ENCODE measurements around the gene TCOF1.
"Not testable (repeated sequence)": the region's sequence is repeated elsewhere in the genome, so short reads cannot be mapped to it uniquely, and the experiment has no call there.

The TCOF1 gene

DNA sequence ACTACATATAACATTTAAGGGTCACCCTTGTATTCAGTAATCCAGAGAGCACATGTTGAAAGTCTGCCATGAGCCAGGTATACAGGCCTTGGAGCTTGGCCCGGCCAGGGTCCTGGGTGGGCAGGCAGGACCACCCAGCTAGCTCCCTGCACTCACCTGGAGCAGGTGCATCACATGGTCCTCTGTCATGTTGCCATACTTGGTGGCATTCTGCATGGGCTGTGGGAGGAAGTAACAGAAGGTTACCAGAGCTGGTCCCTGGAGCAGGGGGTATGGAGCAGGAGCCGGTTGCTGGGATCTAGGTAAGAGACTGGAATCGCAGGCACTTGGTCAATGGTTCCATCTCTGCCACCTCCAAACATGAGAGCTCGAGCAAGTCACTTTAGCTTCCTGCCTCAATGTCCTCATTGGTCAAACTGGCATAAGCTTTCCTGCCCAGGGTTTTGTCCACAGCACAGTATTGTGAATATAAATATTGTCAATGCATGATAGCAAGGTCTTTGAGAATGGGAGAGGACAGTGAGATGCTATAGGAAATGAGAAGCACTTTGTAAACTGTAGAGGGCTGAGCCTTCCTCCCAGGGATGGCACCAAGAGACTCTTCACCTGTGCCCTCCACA lies 48.7 kb downstream of the TCOF1 start:
- no peak for DNase-seq

DNA sequence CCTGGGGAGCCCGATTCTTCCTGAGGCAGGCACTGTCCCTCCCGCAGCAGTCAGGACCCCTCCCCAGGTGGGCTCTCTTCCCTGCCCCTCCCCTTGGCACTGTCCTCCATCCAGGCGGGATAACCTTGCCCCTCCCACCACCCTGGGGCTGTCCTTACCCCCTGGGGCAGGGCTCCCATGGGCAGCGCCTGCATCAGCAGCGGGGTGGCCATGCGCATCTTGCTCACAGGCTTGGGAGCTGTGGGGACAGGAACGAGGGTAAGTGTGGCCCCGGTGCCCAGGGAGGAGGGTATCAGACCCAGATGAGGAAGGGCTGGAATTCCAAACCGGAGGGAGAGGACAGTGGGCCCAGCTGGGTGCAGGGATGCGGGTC lies 49.2 kb downstream of the TCOF1 start:
- DNase-seq, result no peak

DNA sequence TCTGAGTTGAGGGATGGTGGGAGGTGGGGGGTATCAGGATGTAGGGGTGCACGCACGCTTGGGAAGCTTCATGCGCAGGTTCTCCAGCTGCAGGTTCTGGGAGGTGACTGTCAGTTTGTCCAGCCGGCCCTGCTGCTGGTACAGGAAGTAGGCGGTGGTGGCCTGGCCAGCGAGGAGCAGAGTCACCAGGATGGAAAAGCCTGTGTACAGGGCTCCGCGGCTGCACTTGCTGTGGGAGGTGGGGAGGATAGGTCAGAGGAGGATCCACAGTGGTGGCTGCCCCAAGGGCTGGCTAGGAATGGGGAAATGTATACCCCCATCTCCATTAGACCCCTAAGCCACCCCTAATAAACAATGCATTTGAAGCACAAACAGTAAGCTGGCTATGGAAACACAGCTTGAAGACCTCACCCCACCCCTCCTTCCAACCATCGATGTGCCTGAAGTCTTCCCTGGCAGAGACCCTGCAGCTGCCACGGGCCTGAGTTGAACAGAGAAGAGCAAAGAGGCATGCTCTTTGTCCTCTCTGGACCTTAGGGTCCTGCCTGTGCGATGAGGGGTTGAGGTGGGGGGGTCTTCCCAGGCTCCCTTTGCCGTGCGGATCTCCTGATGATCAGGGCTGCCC lies 49.7 kb downstream of the TCOF1 start:
- no peak for DNase-seq

DNA sequence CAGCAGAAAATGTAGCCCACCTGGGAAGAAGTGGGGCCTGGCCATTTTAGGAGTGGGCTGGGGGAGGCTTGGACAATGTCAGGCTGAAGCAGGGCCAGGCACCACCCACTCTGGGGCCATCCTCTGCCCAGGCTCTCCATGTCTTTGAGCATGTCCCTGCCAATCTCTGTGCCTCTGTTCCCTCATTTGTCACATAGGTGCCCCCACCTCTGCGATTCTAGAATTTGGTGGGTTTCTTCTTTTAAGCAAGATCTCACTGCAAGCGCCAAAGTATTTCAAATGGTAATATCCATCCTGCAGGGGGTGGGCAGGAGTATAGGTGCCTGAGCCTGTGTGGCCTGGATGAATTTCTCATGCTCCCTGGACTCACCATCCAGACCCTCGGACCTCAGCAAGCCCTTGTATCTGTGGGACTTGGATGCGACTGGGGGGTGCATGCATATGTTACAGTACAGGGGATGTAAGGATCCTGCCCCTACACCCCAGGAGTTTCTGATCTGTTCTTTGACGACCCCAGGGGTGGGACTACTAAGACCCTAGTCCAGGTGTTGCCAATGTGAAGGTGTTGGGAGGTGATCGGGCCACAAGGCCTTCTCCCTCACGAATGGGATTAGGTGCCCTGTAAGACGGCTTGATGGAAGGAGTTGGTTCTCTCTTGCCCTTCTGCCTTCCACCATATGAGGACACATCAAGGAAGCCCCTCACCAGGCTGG lies 50.9 kb downstream of the TCOF1 start:
- no peak for DNase-seq

DNA sequence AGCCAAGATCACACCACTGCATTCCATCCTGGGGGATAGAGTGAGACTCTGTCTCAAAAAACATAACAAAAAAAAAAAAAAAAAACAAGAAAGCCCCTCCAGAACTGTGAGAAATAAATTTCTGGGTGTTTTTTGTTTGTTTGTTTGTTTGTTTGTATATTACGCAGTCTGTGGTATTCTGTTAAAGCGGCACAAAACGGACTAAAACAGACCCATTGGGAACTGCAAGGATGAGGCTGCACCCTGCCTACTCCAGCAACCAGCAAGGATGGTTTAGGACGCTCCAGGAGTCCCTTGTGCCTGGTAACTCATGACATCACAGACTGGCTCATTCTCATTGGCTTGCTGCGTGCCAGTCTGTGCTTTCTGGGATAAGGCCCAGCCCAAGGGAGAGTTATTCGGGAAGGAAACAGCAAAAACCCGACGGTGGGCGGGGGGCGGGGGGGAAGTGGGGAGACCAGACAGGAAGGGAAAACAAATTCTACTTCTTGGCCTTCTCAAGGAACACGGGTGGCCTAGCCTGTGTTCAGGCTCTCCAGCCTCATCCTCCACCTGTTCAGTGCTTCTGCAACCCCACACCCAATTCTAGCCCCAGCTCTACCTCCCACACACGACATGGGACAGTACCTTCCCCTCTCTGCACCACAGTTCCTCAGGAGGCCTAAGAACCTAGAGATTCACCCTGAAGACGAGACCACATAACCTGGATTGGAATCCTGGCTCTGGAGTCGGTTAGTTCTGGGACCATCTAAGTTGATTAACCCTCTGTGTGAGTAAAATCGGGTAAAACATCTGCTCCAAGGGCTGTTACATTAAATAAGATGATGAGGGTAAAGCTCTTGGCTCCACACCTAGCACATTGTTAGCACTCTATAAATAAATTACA lies 52.4 kb downstream of the TCOF1 start:
- peak; percentile 90 for DNase-seq

DNA sequence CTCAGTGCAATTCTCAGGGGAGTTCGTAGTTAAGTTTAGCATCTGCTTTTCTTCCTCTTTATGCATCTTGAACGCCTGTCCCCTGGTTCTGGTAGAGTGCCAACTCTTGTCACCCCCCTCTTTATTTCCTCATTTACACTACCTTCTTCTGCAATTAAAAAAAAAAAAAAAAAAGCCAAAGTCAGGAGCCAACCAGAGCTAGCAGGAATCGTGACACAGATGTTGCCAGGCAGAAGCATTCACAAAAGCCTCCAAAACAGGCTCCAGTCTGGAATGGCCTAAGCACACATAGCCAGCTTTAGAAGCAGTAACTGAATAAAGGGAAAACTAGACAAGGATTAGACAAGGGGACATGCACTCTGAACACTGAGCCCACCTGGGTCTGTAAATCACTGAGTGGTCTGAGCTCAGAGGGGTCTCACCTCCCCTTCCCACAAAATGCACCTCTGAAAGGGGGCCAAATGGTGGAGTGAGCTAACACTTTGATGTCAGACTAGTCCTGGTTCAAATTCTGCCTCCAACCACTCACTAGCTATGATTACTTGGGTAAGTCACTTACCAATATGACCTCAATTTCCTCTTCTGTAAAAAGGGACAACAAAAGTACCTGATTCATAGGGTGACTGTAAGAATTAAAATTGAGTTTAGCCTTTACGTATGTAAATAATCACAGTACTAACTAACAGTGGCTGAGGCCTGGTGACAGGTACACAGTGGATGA lies 53.2 kb downstream of the TCOF1 start:
- peak; percentile 74 for DNase-seq

DNA sequence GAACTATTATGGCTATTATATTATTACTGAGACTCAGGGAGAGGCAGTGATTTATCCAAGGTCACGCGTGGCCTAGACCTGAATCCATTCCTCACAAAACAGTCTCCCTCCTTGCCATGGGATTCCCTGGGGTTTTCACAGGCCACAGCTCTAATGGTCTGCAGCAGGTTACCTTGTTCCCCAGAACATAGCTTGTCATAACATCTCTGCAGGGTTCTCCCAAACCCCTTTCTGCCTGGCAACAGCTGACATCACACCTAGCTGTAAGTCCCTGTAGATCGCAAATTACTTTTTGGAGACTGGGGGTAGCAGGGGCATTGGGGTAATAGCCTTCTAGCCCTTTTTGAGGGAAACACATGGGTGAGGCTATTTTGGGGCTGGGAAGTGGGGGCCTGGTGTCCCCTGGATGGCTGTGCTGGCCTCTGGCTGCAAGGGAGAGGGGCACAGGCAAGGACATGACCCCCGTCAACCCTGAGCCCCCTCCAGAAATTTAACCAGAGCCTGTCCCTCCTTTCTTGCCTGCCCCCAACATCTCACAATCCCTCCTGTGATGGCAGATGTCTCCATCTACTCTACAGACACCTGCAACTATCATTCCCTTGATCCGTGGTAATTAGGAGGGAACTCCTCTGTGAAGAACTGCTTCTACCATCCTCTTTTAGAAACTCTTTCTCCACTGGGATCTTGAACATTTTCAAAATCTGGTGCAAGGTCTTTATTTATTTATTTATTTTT lies 53.9 kb downstream of the TCOF1 start:
- no peak for DNase-seq

DNA sequence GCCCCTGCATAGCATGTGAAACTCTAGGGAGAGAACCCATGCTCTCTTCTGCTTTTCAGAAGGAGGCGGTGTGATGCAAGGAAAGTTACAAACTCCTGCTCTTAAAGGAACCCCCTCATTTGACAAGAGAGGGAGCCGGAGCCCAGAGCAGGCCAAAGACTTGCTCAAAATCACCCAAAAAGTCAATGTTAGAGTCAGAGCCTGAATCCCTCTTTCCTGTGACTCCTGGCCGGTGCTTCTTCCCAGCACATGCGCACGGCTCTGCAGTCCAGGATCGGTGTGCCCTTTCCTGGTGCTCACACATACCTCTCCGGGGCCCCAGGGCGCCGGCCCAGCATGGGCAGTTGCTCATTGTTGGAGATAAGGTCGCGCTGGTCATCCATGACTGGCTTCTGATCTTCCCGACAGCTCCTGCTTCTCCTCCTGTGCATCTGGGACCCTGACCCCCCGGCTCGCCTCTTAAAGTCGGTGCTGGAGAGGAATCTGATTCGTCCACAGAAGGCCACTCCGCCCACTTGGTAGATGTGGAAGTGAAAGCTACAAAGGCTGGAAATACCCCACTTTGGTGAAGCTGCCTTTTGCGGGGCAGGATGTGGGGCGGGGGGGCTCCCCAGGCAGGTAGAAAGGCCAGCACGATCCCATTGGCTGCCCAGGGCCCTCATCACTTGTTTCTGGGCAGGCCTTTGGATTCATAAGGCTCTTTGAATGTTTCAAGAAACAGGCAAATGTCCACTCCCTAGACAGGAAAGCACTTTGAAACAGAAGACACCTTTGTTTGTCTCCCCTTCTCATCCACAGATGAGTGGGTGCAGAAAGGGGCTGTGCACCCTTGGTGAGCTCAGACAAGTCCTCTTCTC lies 55.0 kb downstream of the TCOF1 start, which contains the start of gene CD74:
TSS of gene CD74 (minus strand) at position 592 of the 857 bp plus-strand sequence. CDS start at position 431, 161 bp downstream.
- no peak for DNase-seq

DNA sequence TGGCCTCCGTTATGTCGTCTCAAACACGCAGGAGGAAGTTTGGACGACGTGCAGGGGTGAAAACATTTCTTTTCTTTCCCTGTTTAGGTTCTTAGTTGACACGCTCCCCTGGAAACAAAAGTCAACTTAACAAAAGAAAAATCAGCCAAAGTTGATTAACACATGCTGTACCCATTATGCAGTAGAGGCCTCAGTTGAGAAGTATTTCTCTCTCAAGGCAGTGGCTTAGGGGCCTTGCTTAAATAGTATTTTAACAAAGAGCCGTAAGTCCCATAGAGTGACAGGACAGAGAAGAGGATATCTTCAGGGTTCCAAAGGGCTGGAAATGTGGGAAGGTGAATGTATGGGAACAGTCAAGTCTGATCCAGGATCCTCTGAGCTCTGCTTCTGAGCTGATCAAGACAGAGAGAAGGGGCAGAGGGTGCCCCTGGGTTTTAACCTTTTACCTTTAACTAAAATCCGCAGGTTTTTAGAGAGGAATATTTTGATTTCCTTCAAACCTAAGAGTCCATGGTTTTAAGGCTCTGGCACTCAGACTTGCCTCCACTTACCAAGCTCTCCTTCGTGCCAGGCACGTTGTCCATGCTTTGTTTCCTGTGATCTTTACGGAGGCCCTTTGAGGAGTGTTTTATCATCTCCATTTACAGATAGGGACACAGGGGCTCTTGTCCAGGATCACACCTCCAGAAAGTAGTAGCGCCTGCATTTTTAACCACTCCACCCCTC lies 55.8 kb downstream of the TCOF1 start:
- DNase-seq, result no peak

DNA sequence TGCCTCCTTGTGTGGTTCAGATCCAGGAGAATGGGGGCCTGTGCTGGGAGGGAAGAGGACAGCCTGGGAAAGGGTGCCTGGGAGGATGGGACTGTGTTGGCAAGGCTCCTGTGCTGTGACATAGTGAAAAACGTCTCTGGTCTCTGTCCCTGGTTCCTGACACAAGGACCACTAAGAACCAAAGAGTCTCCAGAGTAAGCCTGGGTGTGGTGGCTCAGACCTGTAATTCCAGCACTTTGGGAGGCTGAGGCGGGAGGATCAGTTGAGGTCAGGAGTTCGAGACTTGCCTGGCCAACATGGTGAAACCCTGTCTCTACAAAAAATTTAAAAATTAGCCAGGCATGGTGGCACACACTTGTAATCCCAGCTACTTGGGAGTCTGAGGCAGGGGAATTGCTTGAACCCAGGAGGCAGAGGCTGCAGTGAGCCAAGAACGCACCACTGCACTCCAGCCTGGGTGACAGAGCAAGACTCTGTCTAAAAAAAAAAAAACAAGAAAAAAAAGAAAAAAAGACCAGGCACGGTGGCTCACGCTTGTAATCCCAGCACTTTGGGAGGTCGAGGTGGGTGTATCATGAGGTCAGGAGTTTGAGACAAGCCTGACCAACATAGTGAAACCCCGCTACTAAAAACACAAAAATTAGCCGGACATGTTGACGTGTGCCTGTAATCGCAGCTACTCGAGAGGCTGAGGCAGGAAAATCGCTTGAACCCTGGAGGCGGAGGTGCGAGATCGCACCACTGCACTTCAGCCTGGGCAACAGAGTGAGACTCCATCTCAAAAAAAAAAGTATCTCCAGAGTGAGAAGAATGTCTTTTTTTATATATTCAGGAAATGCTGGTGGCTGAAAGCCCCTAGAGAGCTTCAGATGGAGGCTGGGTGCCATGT lies 56.6 kb downstream of the TCOF1 start:
- DNase-seq, result not testable (repeated sequence)

DNA sequence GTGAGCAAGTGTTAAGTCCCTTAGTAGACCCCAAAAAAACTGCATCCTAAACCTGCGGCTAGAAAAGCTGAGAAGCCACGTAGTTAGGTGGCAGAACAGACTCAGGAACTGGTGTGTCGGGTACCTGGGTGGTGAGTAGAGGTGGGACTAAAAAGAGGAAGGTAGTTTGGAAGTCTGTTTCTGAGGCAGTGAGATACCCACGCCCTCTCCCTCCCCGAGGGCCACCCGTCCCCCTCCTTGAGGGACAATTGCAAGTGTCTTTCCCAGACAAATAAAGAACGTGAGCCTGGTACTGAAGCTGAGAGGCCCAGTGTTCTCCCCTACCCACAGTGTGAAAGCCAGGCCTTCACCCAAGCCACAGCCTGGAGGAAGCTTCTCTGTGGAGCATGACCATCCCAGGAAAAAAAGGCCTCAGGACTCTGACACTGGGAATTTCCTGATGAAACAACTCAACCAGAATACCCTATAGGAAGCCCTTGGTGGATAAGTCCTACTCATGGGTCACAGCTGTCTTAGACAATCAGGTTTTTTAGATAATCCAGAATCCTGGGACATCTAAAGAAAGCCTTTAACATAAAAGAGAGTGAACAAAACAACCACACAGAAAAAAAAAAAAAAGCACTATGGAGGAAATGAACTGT lies 62.3 kb downstream of the TCOF1 start:
- no peak for DNase-seq

DNA sequence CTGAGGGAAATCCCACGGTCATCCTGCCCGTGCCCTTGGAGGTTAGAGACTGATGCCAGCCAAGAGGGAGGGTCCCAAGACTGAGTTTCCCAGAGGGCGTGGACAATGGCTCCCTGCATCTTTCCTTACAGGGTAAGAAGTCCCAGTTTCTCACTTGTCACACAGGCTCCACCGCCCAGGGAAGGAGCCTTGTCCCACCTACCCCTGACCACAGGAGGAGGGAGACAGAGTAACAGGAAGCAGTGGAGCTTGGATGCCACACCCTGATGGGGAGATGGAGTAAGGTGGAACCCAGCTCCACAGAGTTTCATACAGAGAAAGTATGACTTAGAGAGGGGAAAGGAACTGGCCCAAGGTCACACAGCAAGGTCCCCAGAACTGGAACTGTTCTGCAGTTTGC lies 64.6 kb downstream of the TCOF1 start:
- no peak for DNase-seq

DNA sequence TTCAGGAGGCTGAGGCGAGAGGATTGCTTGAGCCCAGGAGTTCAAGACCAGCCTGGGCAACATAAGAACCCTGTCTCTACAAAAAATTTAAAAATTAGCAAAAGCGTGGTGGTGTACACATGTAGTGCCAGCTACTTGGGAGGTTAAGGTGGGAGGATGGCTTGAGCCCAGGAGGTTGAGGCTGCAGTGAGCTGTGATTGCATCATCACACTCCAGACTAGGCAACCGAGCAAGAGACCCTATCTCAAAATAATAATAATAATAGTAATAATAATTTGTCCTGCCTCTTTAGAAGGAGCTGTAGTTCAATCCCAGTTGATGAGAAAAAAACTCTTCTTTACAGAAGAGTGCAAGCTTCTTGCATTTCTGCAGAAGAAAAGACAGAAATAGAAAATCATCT lies 65.3 kb downstream of the TCOF1 start:
- no peak for DNase-seq

DNA sequence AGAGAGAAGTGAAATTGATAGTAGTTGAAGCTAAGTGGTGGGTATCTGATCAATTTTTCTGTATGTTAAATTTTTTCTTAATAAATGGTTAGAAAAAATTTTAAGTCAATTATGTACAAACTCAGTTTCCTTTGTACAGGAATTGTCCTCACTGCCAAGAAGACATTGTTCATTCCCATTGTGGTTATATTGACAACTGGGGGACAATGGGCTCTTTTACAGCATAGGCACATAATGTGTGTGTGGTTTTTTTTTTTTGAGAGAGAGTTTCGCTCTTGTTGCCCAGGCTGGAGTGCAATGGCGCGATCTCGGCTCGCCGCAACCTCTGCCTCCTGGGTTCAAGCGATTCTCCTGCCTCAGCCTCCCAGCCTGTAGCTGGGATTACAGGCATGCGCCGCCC lies 68.7 kb downstream of the TCOF1 start:
- not testable (repeated sequence) for DNase-seq

DNA sequence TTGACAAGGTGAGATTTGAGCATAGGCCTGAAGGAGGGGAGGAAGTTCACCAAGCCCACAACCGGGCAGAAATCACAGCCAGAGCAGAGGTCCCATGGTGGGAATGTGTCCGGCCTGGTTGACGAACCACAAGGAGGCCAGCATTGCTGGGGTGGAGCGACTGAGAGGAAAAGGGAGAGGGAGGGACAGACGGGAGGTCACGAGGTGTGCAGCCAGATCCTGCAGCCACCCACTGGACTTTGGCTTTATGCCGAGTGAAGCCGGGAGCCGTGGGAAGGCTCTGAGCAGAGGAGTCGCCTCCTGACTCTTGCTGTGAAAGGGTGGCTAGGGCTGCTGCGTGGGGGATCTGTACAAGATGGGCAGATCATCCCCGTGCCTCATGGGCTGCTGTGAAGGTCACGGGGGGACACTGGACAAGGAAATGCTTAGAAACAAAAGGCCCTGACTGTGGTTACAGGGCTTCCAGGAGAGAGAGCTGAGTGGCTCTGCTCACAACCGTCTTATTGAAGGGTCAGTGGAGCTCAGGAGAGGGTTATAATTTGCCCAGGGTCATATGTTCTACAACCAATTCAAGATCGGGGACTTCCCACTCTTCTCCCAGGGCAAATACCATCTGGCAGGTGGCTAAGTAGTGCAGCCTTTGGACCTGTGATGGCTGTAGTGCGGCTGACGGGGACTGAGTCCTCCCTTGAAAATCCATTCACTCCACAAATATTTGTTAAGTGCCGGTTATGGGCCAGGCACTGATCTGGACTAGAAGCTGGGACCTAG lies 70.8 kb downstream of the TCOF1 start:
- no peak for DNase-seq

DNA sequence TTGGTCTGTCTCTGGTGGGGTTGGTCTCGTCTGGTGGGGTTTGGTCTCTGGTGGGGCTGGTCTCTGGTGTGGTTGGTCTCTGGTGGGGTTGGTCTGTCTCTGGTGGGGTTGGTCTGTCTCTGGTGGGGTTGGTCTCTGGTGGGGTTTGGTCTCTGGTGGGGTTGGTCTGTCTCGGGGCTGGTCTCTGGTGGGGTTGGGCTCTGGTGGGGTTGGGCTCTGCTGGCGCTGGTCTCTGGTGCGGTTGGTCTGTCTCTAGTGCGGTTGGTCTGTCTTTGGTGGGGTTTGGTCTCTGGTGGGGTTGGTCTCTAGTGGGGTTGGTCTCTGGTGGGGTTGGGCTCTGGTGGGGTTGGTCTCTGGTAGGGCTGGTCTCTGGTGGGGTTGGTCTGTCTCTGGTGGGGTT lies 71.5 kb downstream of the TCOF1 start:
- no peak for DNase-seq

DNA sequence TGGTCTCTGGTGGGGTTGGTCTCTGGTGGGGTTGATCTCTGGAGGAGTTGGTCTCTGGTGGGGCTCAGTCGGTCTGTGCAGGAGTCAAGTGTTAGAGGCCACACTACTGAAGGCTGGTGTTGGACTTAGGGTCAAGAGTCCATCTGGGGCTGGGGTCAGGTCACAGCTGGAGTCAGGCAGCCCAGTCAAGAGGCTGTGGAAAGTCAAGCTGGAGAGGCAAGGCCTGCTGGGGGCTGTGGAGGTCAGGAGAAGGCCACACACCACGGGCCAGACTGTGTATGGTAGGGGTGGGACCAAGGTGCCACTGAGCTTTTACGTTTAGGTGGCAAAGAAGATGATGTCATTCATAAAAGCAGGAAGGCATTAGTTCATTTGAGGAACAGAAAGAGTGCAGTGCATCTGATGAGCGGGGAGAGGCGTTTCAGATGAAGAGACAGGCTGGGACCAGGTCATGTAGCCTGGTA lies 71.9 kb downstream of the TCOF1 start:
- DNase-seq, result no peak

DNA sequence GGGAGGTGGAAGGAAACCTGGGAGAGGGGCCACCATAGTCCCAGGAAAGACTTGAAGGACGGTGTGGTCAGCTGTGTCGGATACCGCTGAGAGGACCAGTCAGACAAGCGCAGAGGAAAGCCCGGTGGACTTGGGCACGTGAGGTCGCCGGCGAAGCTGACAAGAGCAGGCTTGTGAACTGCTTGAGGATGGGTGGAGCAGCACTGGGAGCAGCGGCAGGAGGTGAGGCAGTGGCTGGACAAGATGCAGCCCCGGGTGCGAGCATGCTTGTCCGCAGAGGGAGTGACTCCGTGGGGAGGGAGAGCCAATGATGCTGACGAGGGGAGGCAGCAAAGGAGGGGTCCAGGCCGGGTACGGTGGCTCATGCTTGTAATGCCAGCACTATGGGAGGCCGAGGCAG lies 73.6 kb downstream of the TCOF1 start:
- DNase-seq, result no peak
